NB4 (cell line): ENCODE data around the gene PCDHGA1.

Experiments used
- DNase-seq: peaks from one replicate; pipeline ENCODE4 v3.0.0; 2010; ENCODE audit warnings: low read depth
- H3K4me3 ChIP-seq: one replicate; pipeline ENCODE4 v1.5.1; 2011; ENCODE audit warnings: mild to moderate bottlenecking, low read depth, low read length, moderate library complexity
- CTCF ChIP-seq: IDR thresholded peaks from one replicate; pipeline ENCODE4 v1.5.1; 2012; ENCODE audit warnings: low read depth, low read length
- MAX ChIP-seq: IDR thresholded peaks from 2 replicates; pipeline ENCODE4 v1.6.1; 2011; ENCODE audit warnings: low read depth, low read length
- MYC ChIP-seq: IDR thresholded peaks from 2 replicates; pipeline ENCODE4 v1.6.1; 2011; ENCODE audit warnings: low read depth, low read length
- POLR2A ChIP-seq: IDR thresholded peaks from 2 replicates; pipeline ENCODE4 v1.6.1; 2011; ENCODE audit warnings: mild to moderate bottlenecking; ENCODE audit not compliant: insufficient read length; ENCODE audit errors: extremely low read depth

The PCDHGA1 gene

GRCh38 chr5:141419074-141419880 is 89.0 kb downstream of the PCDHGA1 start:
- TF ChIP-seq MAX, result no peak
- no peak for DNase-seq
- H3K4me3 ChIP-seq, result no peak overlapping the region

GRCh38 chr5:141420855-141421488 is 90.7 kb downstream of the PCDHGA1 start, which contains the start of gene PCDHGA11:
TSS of gene PCDHGA11 (plus strand) at chr5:141421051. CDS start at chr5:141421228, 177 bp downstream.
- H3K4me3 ChIP-seq, result peak within 1 kb of the TSS; percentile 61
- TF ChIP-seq CTCF, result peak; percentile 56
- no peak for TF ChIP-seq MYC
- no peak for TF ChIP-seq MAX
- TF ChIP-seq POLR2A, result no peak
- peak; percentile 72 for DNase-seq

GRCh38 chr5:141421489-141421855 is 91.2 kb downstream of the PCDHGA1 start:
- no peak for DNase-seq
- TF ChIP-seq MYC (no peak), MAX (no peak), POLR2A (no peak), CTCF (no peak)
- peak overlapping the region; percentile 61 for H3K4me3 ChIP-seq

GRCh38 chr5:141422742-141423291 is 92.5 kb downstream of the PCDHGA1 start:
- DNase-seq, result no peak
- TF ChIP-seq POLR2A, result no peak
- TF ChIP-seq MAX, result no peak
- TF ChIP-seq MYC, result no peak
- no peak overlapping the region for H3K4me3 ChIP-seq

- no peak for TF ChIP-seq MAX
- no peak for TF ChIP-seq MYC
- no peak for TF ChIP-seq POLR2A
- TF ChIP-seq CTCF, result no peak
- no peak overlapping the region for H3K4me3 ChIP-seq
- no peak for DNase-seq
These were observed 97.6 kb downstream of the PCDHGA1 start for GRCh38 chr5:141427783-141428426.

- peak within 1 kb of the TSS; percentile 42 for H3K4me3 ChIP-seq
- TF ChIP-seq POLR2A (no peak), MYC (peak; percentile 48; the same call in 1 of the 2 replicates), CTCF (peak; percentile 67)
- DNase-seq, result peak; percentile 88
These were observed 100.2 kb downstream of the PCDHGA1 start, which contains the start of gene PCDHGA12 for GRCh38 chr5:141430332-141431113. TSS of gene PCDHGA12 (plus strand) at chr5:141430507. CDS start at chr5:141430760, 253 bp downstream.
